IMR-90 (cell line): ENCODE data around the gene S1PR1. TPM values are rescaled to one million over a fixed set of nuclear protein-coding genes. Genes with fewer than 3 reads are reported as not detected.
"Not testable (repeated sequence)": the region's sequence is repeated elsewhere in the genome, so short reads cannot be mapped to it uniquely, and the experiment has no call there.

Source experiments
- ATAC-seq: fragments of 200-7000 bp; cut with Tn5 transposase; 2 replicates; pipeline ENCODE4 v1.9.1; 2020; ENCODE audit warnings: low read depth, mild to moderate bottlenecking, moderate library complexity
- BruUV-seq: library from RNA; stranded (reverse); fragments of 400-500 nt; replicated peaks from 2 replicates; lab custom pipeline; 2021; lab: Mats Ljungman, UMichigan
- CTCF ChIA-PET: fragments of 300-600 bp; formaldehyde crosslinking; extraction: SDS; loops from one replicate; lab custom pipeline; 2021; ENCODE audit warnings: antibody characterized with exemption; lab: Yijun Ruan, JAX
- POLR2A ChIA-PET: fragments of 300-600 bp; sonication (Branson Sonifier 250); formaldehyde crosslinking; loops from one replicate; lab custom pipeline; 2022; ENCODE audit warnings: antibody characterized with exemption; ENCODE audit not compliant: unreplicated experiment; lab: Charles Lee
- DNase-seq: peaks from one replicate; pipeline ENCODE4 v3.0.0; 2013
- H2AFZ ChIP-seq: replicated peaks from 2 replicates; pipeline ENCODE3; 2013; ENCODE audit warnings: low read length, mild to moderate bottlenecking; ENCODE audit not compliant: poor library complexity
- H2AK5ac ChIP-seq: 2 replicates; pipeline ENCODE4 v1.6.1; 2013; ENCODE audit warnings: low read depth, low read length, inconsistent platforms
- H2AK9ac ChIP-seq: replicated peaks from 2 replicates; pipeline ENCODE3; 2013; ENCODE audit warnings: mild to moderate bottlenecking, low read depth, low read length, moderate library complexity; ENCODE audit not compliant: poor library complexity
- H2BK120ac ChIP-seq: 2 replicates; pipeline ENCODE4 v1.6.1; 2013; ENCODE audit warnings: low read depth, low read length, inconsistent platforms
- H2BK15ac ChIP-seq: 3 replicates; pipeline ENCODE4 v1.6.1; 2013; ENCODE audit warnings: low read depth, low read length, inconsistent platforms
- H2BK20ac ChIP-seq: 2 replicates; pipeline ENCODE4 v1.6.1; 2013; ENCODE audit warnings: low read depth, mild to moderate bottlenecking, inconsistent platforms, low read length, moderate library complexity
- H2BK5ac ChIP-seq: 2 replicates; pipeline ENCODE4 v1.6.1; 2013; ENCODE audit warnings: mild to moderate bottlenecking, low read depth, low read length, inconsistent platforms; ENCODE audit not compliant: poor library complexity, severe bottlenecking
- H3K14ac ChIP-seq: replicated peaks from 2 replicates; pipeline ENCODE4 v1.6.1; 2013; ENCODE audit warnings: low read depth, low read length, inconsistent platforms
- H3K18ac ChIP-seq: 2 replicates; pipeline ENCODE4 v1.6.1; 2013; ENCODE audit warnings: low read depth, low read length, control low read depth
- H3K23ac ChIP-seq: 2 replicates; pipeline ENCODE4 v1.6.1; 2013; ENCODE audit warnings: low read depth, low read length, inconsistent platforms
- H3K27ac ChIP-seq: 2 replicates; pipeline ENCODE4 v1.5.1; 2013; ENCODE audit warnings: mild to moderate bottlenecking, control low read depth, low read length; ENCODE audit not compliant: insufficient read depth
- H3K27me3 ChIP-seq: 2 replicates; pipeline ENCODE4 v1.6.1; 2013; ENCODE audit warnings: low read length; ENCODE audit not compliant: control insufficient read depth, insufficient read depth
- H3K36me3 ChIP-seq: 2 replicates; pipeline ENCODE4 v1.6.1; 2013; ENCODE audit warnings: low read length, mixed read lengths; ENCODE audit not compliant: control insufficient read depth, insufficient read depth
- H3K4ac ChIP-seq: 2 replicates; pipeline ENCODE4 v1.6.1; 2013; ENCODE audit warnings: low read depth, low read length, inconsistent platforms
- H3K4me1 ChIP-seq: 2 replicates; pipeline ENCODE4 v1.6.1; 2013; ENCODE audit warnings: low read length, mixed read lengths; ENCODE audit not compliant: control insufficient read depth, insufficient read depth
- H3K4me2 ChIP-seq: 2 replicates; pipeline ENCODE4 v1.6.1; 2013; ENCODE audit warnings: low read depth, mild to moderate bottlenecking, control low read depth, low read length, moderate library complexity
- H3K4me3 ChIP-seq: 2 replicates; pipeline ENCODE4 v1.5.1; 2013; ENCODE audit warnings: low read depth, mild to moderate bottlenecking, control low read depth, low read length, moderate library complexity; ENCODE audit not compliant: insufficient read depth
- H3K56ac ChIP-seq: 2 replicates; pipeline ENCODE4 v1.6.1; 2013; ENCODE audit warnings: low read length, inconsistent platforms; ENCODE audit not compliant: insufficient read depth; ENCODE audit errors: extremely low read depth
- H3K79me1 ChIP-seq, 2 experiments: 2 replicates each; pipeline ENCODE4 v1.6.1; 2013; ENCODE audit warnings: low read length in 2 of 2, inconsistent platforms in 1 of 2, low read depth in 1 of 2
- H3K9ac ChIP-seq: 2 replicates; pipeline ENCODE4 v1.6.1; 2013; ENCODE audit warnings: low read depth, low read length, control low read depth
- H3K9me1 ChIP-seq: 2 replicates; pipeline ENCODE4 v1.6.1; 2013; ENCODE audit warnings: low read length, inconsistent platforms; ENCODE audit not compliant: insufficient read depth
- H3K9me3 ChIP-seq: 2 replicates; pipeline ENCODE4 v1.6.1; 2013; ENCODE audit warnings: low read length; ENCODE audit not compliant: control insufficient read depth, insufficient read depth
- H4K20me1 ChIP-seq: 2 replicates; pipeline ENCODE4 v1.6.1; 2013; ENCODE audit warnings: low read length, inconsistent platforms; ENCODE audit not compliant: insufficient read depth
- H4K5ac ChIP-seq: 2 replicates; pipeline ENCODE4 v1.6.1; 2013; ENCODE audit warnings: mild to moderate bottlenecking, low read depth, low read length, control low read depth
- H4K8ac ChIP-seq, 2 experiments: 2 replicates each; pipeline ENCODE4 v1.6.1; 2013; ENCODE audit warnings: low read depth in 2 of 2, low read length in 2 of 2, control low read depth in 1 of 2, inconsistent platforms in 1 of 2
- H4K91ac ChIP-seq: 2 replicates; pipeline ENCODE4 v1.6.1; 2013; ENCODE audit warnings: low read depth, low read length, inconsistent platforms; ENCODE audit not compliant: insufficient read depth
- dilution Hi-C: fragments of 300-500 bp; cut with HindIII; formaldehyde crosslinking; loops from one replicate; pipeline ENCODE4 v1.14.3; 2018; ENCODE audit warnings: low sequenced_read_pairs; ENCODE audit not compliant: unreplicated experiment
- in situ Hi-C: fragments of 300-500 bp; cut with MboI; formaldehyde crosslinking; loops from 3 replicates; pipeline ENCODE4 v1.14.3; 2019; ENCODE audit warnings: low sequenced_read_pairs, inconsistent platforms, mixed read lengths
- intact Hi-C: fragments of 100-400 bp; cut with micrococcal nuclease; formaldehyde crosslinking; loops from 2 replicates; pipeline ENCODE4 v1.10.0; 2022
- polyA plus RNA-seq, 3 experiments: library from polyadenylated mRNA; depleted of rRNA; stranded (reverse); fragments of >200 nt; gene quantifications; 2 replicates each; pipeline ENCODE4 v1.2.3, GENCODE V29; 2012; ENCODE audit warnings: low replicate concordance in 1 of 3
- total RNA-seq: library from RNA; depleted of rRNA; stranded (reverse); fragments of >200 nt; gene quantifications from 2 replicates; pipeline ENCODE4 v1.2.3, GENCODE V29; 2012

Gene S1PR1
- total and polyA plus RNA-seq, 2 of the 4 experiments (the other 2 are of a cell fraction): 12.9 to 15.6 TPM

- H2AFZ ChIP-seq, DNase-seq, POLR2A ChIA-PET, H4K91ac ChIP-seq, H3K4me1 ChIP-seq, H3K23ac ChIP-seq, H2BK15ac ChIP-seq, CTCF ChIA-PET, H3K79me1 ChIP-seq, H2AK5ac ChIP-seq, H3K4me2 ChIP-seq, H4K20me1 ChIP-seq, intact Hi-C loops, H3K27me3 ChIP-seq, ATAC-seq, H4K5ac ChIP-seq, H3K56ac ChIP-seq, H3K18ac ChIP-seq, H2AK9ac ChIP-seq, H2BK5ac ChIP-seq, H3K9me3 ChIP-seq, H3K9me1 ChIP-seq, H3K14ac ChIP-seq, BruUV-seq, H3K4ac ChIP-seq, dilution Hi-C loops, H2BK120ac ChIP-seq, H3K4me3 ChIP-seq, H3K9ac ChIP-seq, H4K8ac ChIP-seq, H2BK20ac ChIP-seq, H3K27ac ChIP-seq, H3K36me3 ChIP-seq: not testable (repeated sequence)
- in situ Hi-C loops: loop anchor here (25.0 kb wide), 1 partner anchor 195 kb away; the partner anchor contains the start of gene DPH5
These were observed 4.6 kb upstream of the S1PR1 start for GRCh38 chr1:101232182-101232581.
